Vagina (tissue), 2 donors: ENCODE measurements around the gene TALDO1.

Source experiments
- CTCF ChIP-seq, 3 experiments: fragments of 450-650 bp in 2 of 3; fragments of 200-600 bp in 1 of 3; sonication (generic) in 1 of 3; IDR thresholded peaks; one replicate each; pipeline ENCODE4 v1.5.1; 2017 to 2019; ENCODE audit warnings: antibody characterized with exemption in 3 of 3, mild to moderate bottlenecking in 2 of 3, moderate library complexity in 2 of 3
- POLR2A ChIP-seq, 2 donors: fragments of 450-650 bp; IDR thresholded peaks; one replicate each; pipeline ENCODE4 v1.6.1; 2017; ENCODE audit warnings: antibody characterized with exemption in 2 of 2, mild to moderate bottlenecking in 2 of 2, moderate library complexity in 2 of 2
- POLR2AphosphoS5 ChIP-seq, 2 donors: sonication (generic); formaldehyde crosslinking; IDR thresholded peaks; one replicate each; pipeline ENCODE4 v1.9.0; 2017; ENCODE audit warnings: antibody characterized with exemption in 2 of 2, mild to moderate bottlenecking in 2 of 2, low read depth in 1 of 2; ENCODE audit not compliant: insufficient read depth in 1 of 2

GRCh38 chr11:737366-737765, 9.9 kb upstream of the TALDO1 start:
- TF ChIP-seq CTCF (IDR thresholded peaks at IDR 0.05), result no peak
- TF ChIP-seq POLR2A (IDR thresholded peaks at IDR 0.05), result no peak
- no peak for TF ChIP-seq POLR2AphosphoS5 (IDR thresholded peaks at IDR 0.05; ENCODE audit: insufficient read depth in 1 of 2, low read depth in 1 of 2)
